ENCODE data around the gene MAN2A2.
A peak's percentile ranks its signal among the peaks of the same experiment; 100 is the strongest.
"Not testable (repeated sequence)": the region's sequence is repeated elsewhere in the genome, so short reads cannot be mapped to it uniquely, and the experiment has no call there.

Gene MAN2A2

GRCh38 chr15:90922712-90923322 is 19.7 kb downstream of the MAN2A2 start:
- DNase-seq: not testable (repeated sequence)

GRCh38 chr15:90924375-90924774 is 21.3 kb downstream of the MAN2A2 start:
- no peak for DNase-seq

GRCh38 chr15:90926766-90927165 is 23.7 kb downstream of the MAN2A2 start:
- DNase-seq: not testable (repeated sequence)

- not testable (repeated sequence) for DNase-seq
Measured at GRCh38 chr15:90928106-90928505, 25.0 kb downstream of the MAN2A2 start.

- no peak for DNase-seq
Measured at GRCh38 chr15:90929246-90930019, 26.3 kb downstream of the MAN2A2 start.

- no peak for DNase-seq
Measured at GRCh38 chr15:90930861-90931574, 27.9 kb downstream of the MAN2A2 start.

- no peak for DNase-seq
Measured at GRCh38 chr15:90931575-90931827, 28.4 kb downstream of the MAN2A2 start.

GRCh38 chr15:90931828-90932659 is 28.9 kb downstream of the MAN2A2 start, which contains the start of gene HDDC3:
Gene HDDC3, minus strand, starts transcription at chr15:90932549. Its CDS starts 9 bp downstream, at chr15:90932540.
- DNase-seq: peak; percentile 67

- DNase-seq: no peak
Measured at GRCh38 chr15:90932660-90932991, 29.5 kb downstream of the MAN2A2 start.

GRCh38 chr15:90933301-90933700 is 30.2 kb downstream of the MAN2A2 start:
- DNase-seq: no peak

- DNase-seq: peak; percentile 72
Measured at GRCh38 chr15:90934256-90934948, 31.3 kb downstream of the MAN2A2 start.

GRCh38 chr15:90934949-90935751 is 32.0 kb downstream of the MAN2A2 start, which contains the start of gene UNC45A:
Gene UNC45A, plus strand, starts transcription at chr15:90935285. Its CDS starts 40 bp downstream, at chr15:90935325.
- DNase-seq: peak; percentile 62

- no peak for DNase-seq
Measured at GRCh38 chr15:90936823-90937222, 33.7 kb downstream of the MAN2A2 start.

GRCh38 chr15:90938261-90938660 is 35.2 kb downstream of the MAN2A2 start:
- no peak for DNase-seq

GRCh38 chr15:90939756-90940155 is 36.7 kb downstream of the MAN2A2 start:
- no peak for DNase-seq

- DNase-seq: no peak
Measured at GRCh38 chr15:90941038-90941437, 37.9 kb downstream of the MAN2A2 start.

- DNase-seq: no peak
Measured at GRCh38 chr15:90942354-90943120, 39.4 kb downstream of the MAN2A2 start.

GRCh38 chr15:90945091-90945490 is 42.0 kb downstream of the MAN2A2 start:
- DNase-seq: no peak

GRCh38 chr15:90946538-90946937 is 43.4 kb downstream of the MAN2A2 start:
- no peak for DNase-seq

GRCh38 chr15:90946941-90947576 is 44.0 kb downstream of the MAN2A2 start:
- DNase-seq: no peak
